ENCODE data around the gene FRMD5.

The FRMD5 gene

GRCh38 chr15:43930556-43930955 is 264.5 kb downstream of the FRMD5 start:
- no peaks in the 10 kb centered on the region for H3K4me1 ChIP-seq (ENCODE audit: low read depth, poor library complexity, severe bottlenecking)
- H4K20me1 ChIP-seq (ENCODE audit: insufficient read depth) = no peaks in the 10 kb centered on the region
- TF ChIP-seq, protein P1, sequence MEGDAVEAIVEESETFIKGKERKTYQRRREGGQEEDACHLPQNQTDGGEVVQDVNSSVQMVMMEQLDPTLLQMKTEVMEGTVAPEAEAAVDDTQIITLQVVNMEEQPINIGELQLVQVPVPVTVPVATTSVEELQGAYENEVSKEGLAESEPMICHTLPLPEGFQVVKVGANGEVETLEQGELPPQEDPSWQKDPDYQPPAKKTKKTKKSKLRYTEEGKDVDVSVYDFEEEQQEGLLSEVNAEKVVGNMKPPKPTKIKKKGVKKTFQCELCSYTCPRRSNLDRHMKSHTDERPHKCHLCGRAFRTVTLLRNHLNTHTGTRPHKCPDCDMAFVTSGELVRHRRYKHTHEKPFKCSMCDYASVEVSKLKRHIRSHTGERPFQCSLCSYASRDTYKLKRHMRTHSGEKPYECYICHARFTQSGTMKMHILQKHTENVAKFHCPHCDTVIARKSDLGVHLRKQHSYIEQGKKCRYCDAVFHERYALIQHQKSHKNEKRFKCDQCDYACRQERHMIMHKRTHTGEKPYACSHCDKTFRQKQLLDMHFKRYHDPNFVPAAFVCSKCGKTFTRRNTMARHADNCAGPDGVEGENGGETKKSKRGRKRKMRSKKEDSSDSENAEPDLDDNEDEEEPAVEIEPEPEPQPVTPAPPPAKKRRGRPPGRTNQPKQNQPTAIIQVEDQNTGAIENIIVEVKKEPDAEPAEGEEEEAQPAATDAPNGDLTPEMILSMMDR (conservative IDR thresholded peaks at IDR 0.05; ENCODE audit: low read depth, low read length) = no peak
- H3K36me3 ChIP-seq (ENCODE audit: insufficient read depth) = no peaks in the 10 kb centered on the region
- H3K9ac ChIP-seq = no peak overlapping the region
- H3K4me2 ChIP-seq = no peak overlapping the region
- H2AFZ ChIP-seq (ENCODE audit: low read depth) = no peak overlapping the region
- H3K4me3 ChIP-seq (IDR thresholded peaks at IDR 0.05; ENCODE audit: insufficient read depth, low read depth, low read length) = no peak overlapping the region
- H3K79me2 ChIP-seq (ENCODE audit: insufficient read depth, low read depth) = no peaks in the 10 kb centered on the region
- no peaks in the 10 kb centered on the region for H3K27me3 ChIP-seq (ENCODE audit: insufficient read depth, low read depth)
- no peak overlapping the region for H3K27ac ChIP-seq

DNA sequence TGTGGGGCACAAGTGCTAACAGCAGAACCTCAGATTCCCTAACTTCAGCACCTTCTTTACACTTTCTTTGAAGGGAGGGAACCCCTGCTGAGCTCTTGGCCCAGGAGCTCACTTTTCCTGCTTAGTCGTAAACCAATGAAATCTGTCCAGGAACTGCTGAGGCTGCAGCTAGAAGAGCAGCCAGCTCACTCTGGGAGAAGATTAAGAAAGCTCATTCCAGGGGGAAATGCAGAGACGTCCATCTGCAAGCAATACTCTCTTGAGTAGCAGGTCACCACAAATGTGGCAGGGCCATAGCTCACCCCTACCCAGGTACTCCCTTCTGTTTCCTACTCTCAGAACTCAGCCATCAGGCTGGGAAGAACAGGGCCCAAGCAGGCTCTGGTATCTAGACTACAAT is 265.0 kb downstream of the FRMD5 start:
- TF ChIP-seq, protein P1 (conservative IDR thresholded peaks at IDR 0.05; ENCODE audit: low read depth, low read length) = no peak
- Histone ChIP-seq H3K27me3 (ENCODE audit: insufficient read depth, low read depth) (no peaks in the 10 kb centered on the region), H2AFZ (ENCODE audit: low read depth) (no peak overlapping the region), H3K4me2 (no peak overlapping the region), H3K79me2 (ENCODE audit: insufficient read depth, low read depth) (no peaks in the 10 kb centered on the region), H3K36me3 (ENCODE audit: insufficient read depth) (no peaks in the 10 kb centered on the region), H3K27ac (no peak overlapping the region), H3K4me3 (IDR thresholded peaks at IDR 0.05; ENCODE audit: insufficient read depth, low read depth, low read length) (no peak overlapping the region), H4K20me1 (ENCODE audit: insufficient read depth) (no peaks in the 10 kb centered on the region), H3K9ac (no peak overlapping the region), H3K4me1 (ENCODE audit: low read depth, poor library complexity, severe bottlenecking) (no peaks in the 10 kb centered on the region)

DNA sequence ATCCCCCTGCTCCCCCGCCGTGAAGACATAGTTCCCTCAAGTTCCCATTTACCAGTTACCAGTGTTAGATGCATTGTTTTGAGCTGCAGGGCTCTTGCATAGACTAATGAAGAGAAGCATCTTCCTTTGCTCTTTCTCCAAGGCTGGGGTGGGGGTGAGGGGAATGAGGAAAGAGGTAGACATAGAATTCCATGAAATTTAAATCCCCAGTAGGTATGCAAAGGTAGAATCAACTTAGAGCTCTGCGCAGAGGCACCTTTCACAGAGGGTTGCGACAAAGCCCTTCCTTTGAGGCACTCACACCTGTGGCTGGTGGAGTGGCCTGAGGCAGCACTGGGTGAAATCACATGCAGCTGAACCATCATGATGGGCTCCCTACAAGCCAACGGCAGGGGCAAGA is 266.9 kb downstream of the FRMD5 start:
- Histone ChIP-seq H3K4me3 (IDR thresholded peaks at IDR 0.05; ENCODE audit: insufficient read depth, low read depth, low read length) (no peak overlapping the region), H4K20me1 (ENCODE audit: insufficient read depth) (no peaks in the 10 kb centered on the region), H3K9ac (no peak overlapping the region), H3K79me2 (ENCODE audit: insufficient read depth, low read depth) (no peaks in the 10 kb centered on the region), H2AFZ (ENCODE audit: low read depth) (no peak overlapping the region), H3K27ac (no peak overlapping the region), H3K4me1 (ENCODE audit: low read depth, poor library complexity, severe bottlenecking) (no peaks in the 10 kb centered on the region), H3K4me2 (no peak overlapping the region), H3K36me3 (ENCODE audit: insufficient read depth) (no peaks in the 10 kb centered on the region), H3K27me3 (ENCODE audit: insufficient read depth, low read depth) (no peaks in the 10 kb centered on the region)
- TF ChIP-seq, protein P1 (conservative IDR thresholded peaks at IDR 0.05; ENCODE audit: low read depth, low read length) = no peak

DNA sequence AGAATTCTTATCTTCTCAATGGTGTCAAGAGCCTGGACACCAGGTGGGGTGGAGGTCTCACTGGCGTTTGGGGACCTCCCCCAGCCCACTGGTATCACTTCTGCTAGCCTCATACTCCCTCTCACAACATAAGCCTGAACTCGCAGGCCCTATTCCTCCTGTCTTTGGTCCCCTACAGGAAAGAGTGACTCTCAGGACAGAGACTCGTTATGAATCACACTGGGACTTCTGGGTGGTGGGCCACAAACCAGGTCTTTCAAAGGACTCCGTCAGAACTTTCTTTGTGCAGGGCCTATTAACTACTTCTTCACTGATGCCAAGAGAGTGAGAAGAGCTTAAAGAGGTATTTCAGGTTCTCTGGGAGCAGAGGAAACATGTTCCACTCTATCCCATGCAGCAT is 267.9 kb downstream of the FRMD5 start:
- Histone ChIP-seq H3K36me3 (ENCODE audit: insufficient read depth) (no peaks in the 10 kb centered on the region), H4K20me1 (ENCODE audit: insufficient read depth) (no peaks in the 10 kb centered on the region), H2AFZ (ENCODE audit: low read depth) (no peak overlapping the region), H3K9ac (no peak overlapping the region), H3K4me3 (IDR thresholded peaks at IDR 0.05; ENCODE audit: insufficient read depth, low read depth, low read length) (no peak overlapping the region), H3K79me2 (ENCODE audit: insufficient read depth, low read depth) (no peaks in the 10 kb centered on the region), H3K4me1 (ENCODE audit: low read depth, poor library complexity, severe bottlenecking) (no peaks in the 10 kb centered on the region), H3K27ac (no peak overlapping the region), H3K27me3 (ENCODE audit: insufficient read depth, low read depth) (no peaks in the 10 kb centered on the region), H3K4me2 (no peak overlapping the region)
- TF ChIP-seq, protein P1 (conservative IDR thresholded peaks at IDR 0.05; ENCODE audit: low read depth, low read length) = no peak
